GM19324 (cell line): ENCODE measurements around the gene SHANK2.

Experiments
- ATAC-seq: cut with Tn5 transposase; IDR thresholded peaks from one replicate; pipeline ENCODE4 v1.9.1; 2021; ENCODE audit warnings: mild to moderate bottlenecking, moderate library complexity; ENCODE audit not compliant: unreplicated experiment, low FRiP score

The SHANK2 gene

GRCh38 chr11:71203681-71204080 lies 48.7 kb downstream of the SHANK2 start:
- no peak for ATAC-seq

- ATAC-seq = no peak
Measured at GRCh38 chr11:71202966-71203365, 49.4 kb downstream of the SHANK2 start.

GRCh38 chr11:71202598-71202944 lies 49.8 kb downstream of the SHANK2 start:
- no peak for ATAC-seq
